NCI-H187 (cell line): ENCODE measurements around the gene NSFL1C.

ENCODE experiments used
- DNase-seq, 2 experiments: peaks; one replicate each; lab custom pipeline; 2025; lab: John Stamatoyannopoulos, UW

NSFL1C gene

DNA sequence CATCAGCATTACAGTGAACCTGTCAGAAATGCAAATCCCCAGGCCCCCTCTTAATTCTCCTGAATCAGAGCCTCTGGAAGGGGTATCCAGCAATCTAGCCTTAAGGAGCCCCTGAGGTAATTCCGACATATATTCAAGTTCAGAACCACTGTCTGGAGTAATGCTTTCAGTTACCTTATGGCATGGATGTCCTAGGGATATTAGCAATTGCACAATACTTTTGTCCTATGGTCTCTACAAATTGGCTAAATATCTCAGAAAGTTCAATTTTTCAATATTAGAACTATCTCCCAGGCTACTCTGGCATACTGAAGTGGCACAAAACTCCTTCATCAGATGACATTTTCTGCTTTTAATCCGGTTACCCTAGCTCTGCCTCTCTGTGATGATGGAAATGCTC lies 6.4 kb downstream of the NSFL1C start:
- no peak for DNase-seq

GRCh38 chr20:1457992-1458391 lies 8.7 kb downstream of the NSFL1C start:
- DNase-seq, result no peak

DNA sequence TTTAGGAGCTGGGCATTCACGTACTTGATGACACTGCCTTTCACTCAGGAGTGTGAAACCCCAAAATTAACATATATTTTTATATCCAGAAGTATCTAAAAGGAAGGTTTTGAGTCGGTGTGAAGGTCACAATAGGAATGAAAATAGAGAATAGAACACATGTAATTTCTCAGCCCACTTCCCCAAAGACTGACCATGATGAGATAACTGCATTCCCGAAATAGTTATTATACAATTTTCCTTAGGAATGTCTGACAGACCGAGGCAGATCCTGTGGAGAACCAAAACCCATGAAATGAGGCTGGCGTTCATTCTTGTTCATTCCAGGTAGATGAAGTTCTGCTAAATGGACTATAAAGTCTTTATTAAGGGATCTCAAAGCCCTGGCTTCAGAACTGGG lies 10.3 kb downstream of the NSFL1C start:
- DNase-seq, result no peak

DNA sequence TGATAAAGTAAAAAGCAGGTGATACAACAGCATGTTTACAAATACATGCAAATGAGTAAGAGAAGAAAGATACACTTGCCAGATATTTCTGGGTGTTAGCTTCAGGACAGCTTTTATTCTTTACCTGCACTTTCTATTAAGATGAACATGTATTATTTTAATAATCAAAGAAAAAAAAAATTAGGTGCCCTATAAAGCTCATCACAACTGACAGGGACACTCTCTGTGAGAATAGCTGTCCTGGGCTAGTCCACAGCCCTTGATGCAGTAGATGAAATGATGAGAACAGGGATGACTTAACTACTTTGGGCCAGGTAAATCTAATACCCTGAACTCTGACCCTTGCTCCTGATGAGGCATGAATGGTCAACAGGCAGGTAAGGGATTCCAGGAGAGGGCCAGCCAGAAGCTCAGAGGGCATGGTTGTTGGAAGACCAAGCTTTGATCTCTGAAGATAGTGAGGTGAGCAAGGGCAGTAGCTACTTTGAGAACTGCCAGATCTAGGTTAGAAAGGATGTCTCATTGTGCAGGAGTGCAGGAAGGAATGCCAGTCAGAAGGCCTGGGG lies 15.6 kb downstream of the NSFL1C start:
- no peak for DNase-seq

GRCh38 chr20:1449370-1449769 lies 17.3 kb downstream of the NSFL1C start:
- DNase-seq, result no peak

DNA sequence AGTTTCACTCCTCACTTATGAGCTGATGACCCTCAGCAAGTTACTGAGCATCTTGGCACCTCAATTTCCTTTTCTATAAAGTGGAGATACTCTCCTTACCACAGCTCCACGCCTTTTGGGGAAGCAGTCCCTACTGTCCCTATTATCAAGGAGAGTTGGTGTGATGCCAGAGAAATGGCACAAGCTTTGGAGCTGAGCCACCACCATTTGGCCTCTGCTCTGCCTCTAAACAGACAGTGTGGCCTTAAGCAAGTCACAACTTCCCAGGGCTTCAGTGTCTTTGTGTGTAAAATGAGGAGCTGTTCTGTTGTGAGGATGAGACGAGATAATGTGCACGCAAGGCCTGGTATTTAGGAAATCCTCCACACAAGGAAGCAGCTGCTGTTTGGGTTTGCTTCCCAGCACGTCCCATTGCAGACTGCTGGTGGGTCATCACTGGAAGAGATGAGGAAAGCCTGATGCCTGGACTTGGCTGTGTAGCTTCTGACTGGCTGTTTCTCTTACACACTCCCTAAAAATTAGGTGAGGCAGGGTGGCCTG lies 18.5 kb downstream of the NSFL1C start:
- no peak for DNase-seq

GRCh38 chr20:1446536-1446935 lies 20.1 kb downstream of the NSFL1C start:
- DNase-seq, result no peak

DNA sequence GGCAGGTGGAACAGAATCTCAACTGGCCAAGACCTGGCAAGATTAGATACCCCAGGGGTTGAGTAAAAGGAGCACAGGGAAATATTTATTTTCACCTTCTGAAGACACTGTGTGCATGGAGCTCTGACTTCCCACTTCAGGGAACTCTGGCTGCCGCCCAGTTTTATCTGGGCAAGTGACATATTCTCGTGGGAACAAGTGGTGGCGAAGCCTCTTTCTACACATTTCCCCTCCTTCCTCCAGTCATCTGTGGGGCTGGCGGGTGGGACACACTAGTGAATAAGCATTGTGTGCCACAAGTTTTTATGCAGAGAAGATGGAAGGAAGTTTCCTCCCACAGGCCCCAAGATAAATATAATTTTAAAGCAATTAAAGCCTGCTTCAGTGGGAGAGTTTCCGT lies 23.6 kb downstream of the NSFL1C start:
- DNase-seq, result no peak

- no peak for DNase-seq
Measured at GRCh38 chr20:1442304-1442703, 24.3 kb downstream of the NSFL1C start.

- no peak for DNase-seq
Measured at GRCh38 chr20:1441133-1441532, 25.5 kb downstream of the NSFL1C start.

- DNase-seq, result no peak
Measured at GRCh38 chr20:1440024-1440423, 26.6 kb downstream of the NSFL1C start.

- no peak for DNase-seq
Measured at GRCh38 chr20:1438361-1438760, 28.3 kb downstream of the NSFL1C start.

DNA sequence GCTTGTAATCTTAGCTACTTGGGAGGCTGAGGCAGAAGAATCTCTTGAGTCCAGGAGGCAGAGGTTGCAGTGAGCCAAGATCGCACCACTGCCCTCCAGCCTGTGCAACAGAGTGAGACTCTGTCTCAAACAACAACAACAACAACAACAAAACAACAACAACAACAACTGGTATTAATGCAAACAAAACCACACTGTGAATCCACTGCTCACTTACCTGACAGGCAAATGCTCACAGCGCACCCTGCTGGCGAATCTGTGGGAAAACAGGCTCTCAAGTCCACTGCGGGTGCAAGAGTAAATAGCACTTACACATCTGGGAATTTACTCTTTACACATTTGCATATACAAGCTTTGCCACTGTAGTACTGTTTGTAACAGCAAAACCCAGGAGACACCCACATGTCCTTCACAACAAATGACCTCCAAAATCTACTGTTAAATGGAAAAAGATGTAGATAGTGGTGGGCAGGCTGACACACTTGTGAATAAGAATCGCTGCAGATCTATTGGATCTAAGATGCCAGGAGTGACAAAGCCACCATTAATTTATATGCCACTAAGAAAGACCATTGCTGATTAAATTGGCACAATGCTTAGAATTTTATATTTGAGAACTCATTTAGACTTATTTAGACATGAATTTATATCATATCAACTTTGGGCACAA lies 29.3 kb downstream of the NSFL1C start:
- peak; percentile 15 to 63 for DNase-seq

GRCh38 chr20:1436263-1436662 lies 30.4 kb downstream of the NSFL1C start:
- no peak for DNase-seq

- no peak for DNase-seq
Measured at GRCh38 chr20:1435337-1435699, 31.3 kb downstream of the NSFL1C start.

DNA sequence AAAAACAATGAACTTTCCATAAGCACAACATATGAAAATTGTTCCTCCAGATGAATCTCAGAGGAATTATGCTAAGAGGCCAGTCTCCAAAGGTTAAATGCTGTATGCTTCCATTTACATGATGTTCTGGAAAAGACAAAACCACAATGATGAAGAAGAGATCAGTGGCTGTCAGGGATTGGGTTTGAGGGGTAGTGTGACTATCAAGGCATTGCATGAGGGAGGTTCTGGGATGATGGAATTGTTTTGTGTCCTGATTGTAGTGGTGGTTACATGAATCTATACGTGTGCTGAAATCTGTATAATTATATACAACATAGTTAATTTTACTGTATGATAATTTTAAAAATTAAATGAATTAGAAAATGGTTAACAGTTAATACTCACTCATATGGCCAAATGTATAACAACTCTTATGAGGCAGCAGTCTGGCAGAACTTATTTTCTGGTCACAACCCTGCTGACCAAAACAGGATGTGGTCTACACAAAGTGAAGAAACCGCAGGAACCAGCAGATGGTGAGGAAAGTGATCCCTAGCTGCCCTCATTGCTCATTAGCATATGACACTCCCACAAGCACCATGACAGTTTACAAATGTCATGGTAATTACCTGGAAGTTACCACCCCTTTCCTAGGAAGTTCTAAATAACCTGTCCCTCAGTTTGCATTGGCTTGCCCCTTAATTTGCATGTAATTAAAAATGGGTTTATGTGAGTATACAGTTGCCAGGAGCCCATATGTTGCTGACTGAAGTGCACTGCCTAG lies 31.9 kb downstream of the NSFL1C start:
- DNase-seq, result no peak

DNA sequence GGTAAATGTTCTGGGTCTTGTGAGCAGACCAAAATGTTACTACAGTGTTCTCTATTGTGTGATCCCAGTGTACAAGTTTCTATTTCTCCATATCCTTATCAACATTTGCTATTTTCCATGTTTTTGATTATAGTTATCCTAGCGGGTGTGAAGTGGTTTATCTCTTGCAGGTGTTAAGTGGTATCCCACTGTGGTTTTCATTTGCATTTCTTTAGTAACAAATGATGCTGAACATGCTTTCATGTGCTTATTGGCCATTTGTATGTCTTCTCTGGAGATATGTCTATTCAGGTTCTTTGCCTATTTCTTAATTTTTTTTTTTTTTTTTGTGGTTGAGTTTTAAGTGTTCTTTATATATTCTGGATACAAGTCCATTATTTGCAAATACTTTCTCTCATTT lies 35.5 kb downstream of the NSFL1C start:
- no peak for DNase-seq

GRCh38 chr20:1430004-1430451 lies 36.6 kb downstream of the NSFL1C start:
- no peak for DNase-seq

DNA sequence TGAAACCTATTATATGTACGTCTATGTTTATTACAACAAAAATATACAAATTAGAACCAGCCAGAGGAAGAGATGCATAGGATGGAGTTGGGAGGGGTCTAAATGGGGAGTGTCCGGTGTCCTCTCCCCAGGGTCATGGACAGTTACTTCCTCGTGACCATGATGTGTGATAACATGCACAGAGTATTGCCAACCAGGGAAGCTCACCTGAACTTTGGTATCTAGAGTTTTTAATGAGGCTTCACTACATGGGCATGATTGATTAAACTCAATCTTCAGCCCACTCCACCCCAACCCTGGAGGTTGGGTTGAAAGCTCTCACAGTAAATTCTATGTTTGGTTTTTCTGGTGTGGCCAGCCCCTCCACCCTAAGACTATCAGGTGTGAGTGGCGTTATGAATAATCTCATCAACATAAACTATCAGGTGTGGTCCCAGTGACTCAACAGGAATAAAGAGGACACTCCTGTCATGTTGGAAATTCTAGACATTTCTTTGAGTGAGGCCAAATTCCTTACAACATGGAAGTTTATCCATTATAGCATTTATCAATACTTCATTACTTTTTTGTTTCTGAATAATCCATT lies 37.4 kb downstream of the NSFL1C start:
- DNase-seq, result no peak

- DNase-seq, result peak; percentile 92
Measured at GRCh38 chr20:1427457-1428054, 39.1 kb downstream of the NSFL1C start.

- DNase-seq, result no peak
Measured at GRCh38 chr20:1426231-1426849, 40.3 kb downstream of the NSFL1C start.

GRCh38 chr20:1424336-1424735 lies 42.3 kb downstream of the NSFL1C start:
- DNase-seq, result no peak
